ENCODE results near the gene SLC26A9.
"Not testable (repeated sequence)": the region's sequence is repeated elsewhere in the genome, so short reads cannot be mapped to it uniquely, and the experiment has no call there.

SLC26A9 gene

GRCh38 chr1:205889006-205889405 lies 54.2 kb downstream of the SLC26A9 start:
- DNase-seq, result not testable (repeated sequence)

DNA sequence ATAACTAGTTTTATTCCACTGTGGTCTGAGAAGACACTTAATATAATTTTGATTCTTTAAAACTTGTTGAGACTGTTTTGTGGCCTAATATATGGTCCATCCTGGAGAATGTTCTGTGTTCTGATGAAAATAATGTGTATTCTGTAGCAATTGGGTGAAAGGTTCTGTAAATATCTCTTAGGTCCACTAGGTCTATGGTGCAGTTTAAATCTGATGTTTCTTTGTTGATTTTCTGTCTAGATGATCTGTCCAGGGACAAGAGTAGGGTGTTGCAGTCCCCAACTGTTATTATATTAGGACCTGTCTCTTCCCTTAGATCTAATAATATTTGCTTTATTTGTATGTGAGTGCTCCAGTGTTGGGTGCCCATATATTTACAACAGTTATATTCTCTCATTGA lies 59.5 kb downstream of the SLC26A9 start:
- no peak for DNase-seq

DNA sequence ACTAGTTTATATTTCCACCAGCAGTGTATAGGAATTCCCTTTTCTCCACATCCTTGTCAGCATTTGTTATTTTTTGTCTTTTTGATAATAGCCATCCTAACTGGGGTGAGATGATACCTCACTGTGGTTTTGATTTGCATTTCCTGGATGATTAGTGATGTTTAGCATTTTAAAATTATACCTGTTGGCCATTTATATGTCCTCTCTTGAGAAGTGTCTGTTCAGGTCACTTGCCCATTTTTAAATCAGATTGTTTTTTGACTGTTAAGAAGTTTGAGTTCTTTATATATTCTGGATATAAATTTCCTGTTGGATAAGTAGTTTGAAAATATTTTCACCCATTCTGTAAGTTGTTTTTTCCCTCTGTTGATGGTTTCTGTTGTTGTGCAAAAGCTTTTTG lies 62.3 kb downstream of the SLC26A9 start:
- no peak for DNase-seq

DNA sequence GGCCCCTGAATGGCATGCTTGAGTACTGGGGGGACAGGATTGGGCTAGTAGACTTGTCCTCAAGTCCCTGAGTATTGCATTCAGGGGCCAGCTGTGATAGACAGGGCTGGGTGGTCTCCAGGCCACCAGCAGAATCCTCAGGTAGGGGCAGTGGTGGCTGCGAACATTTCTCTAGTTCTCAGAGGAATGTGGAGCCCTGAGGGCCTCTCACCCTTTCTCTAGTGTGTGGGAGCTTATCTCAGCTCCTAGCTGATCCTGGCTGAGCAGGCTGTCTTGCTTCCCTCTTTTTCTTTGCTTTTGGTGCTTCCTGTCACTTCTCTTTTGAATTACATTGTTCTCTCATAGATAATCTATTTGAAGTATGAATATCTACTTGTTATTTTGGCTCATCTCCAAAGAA lies 63.3 kb downstream of the SLC26A9 start:
- no peak for DNase-seq

- DNase-seq, result no peak
Measured at GRCh38 chr1:205878026-205878425, 65.2 kb downstream of the SLC26A9 start.

GRCh38 chr1:205873148-205873547 lies 70.1 kb downstream of the SLC26A9 start:
- not testable (repeated sequence) for DNase-seq

GRCh38 chr1:205870236-205870635 lies 73.0 kb downstream of the SLC26A9 start:
- DNase-seq, result no peak

Measured in NCI-H1048 (cell line).